OCI-LY7 (cell line): ENCODE data around the gene OR51G2. TPM values are rescaled to one million over a fixed set of nuclear protein-coding genes. Genes with fewer than 3 reads are reported as not detected.

Experiments used
- BruUV-seq: library from RNA; stranded (reverse); fragments of 400-500 nt; replicated peaks from 2 replicates; lab custom pipeline; 2021; lab: Mats Ljungman, UMichigan
- CTCF ChIA-PET: fragments of 300-600 bp; sonication (Branson Sonifier 250); formaldehyde crosslinking; loops from one replicate; lab custom pipeline; 2022; ENCODE audit warnings: antibody characterized with exemption; ENCODE audit not compliant: unreplicated experiment; lab: Charles Lee
- POLR2A ChIA-PET: fragments of 300-600 bp; sonication (Branson Sonifier 250); formaldehyde crosslinking; loops from one replicate; lab custom pipeline; 2022; ENCODE audit warnings: antibody characterized with exemption; lab: Charles Lee
- DNase-seq: peaks from one replicate; pipeline ENCODE4 v3.0.0-alpha.2; 2015; ENCODE audit warnings: low spot score
- H2AFZ ChIP-seq: fragments of 200-600 bp; sonication (generic), shearing (Covaris generic); 2 replicates; pipeline ENCODE4 v1.6.1; 2014; ENCODE audit warnings: mild to moderate bottlenecking, antibody characterized with exemption, low read length, moderate library complexity
- H3K27ac ChIP-seq: fragments of 200-600 bp; sonication (generic); 2 replicates; pipeline ENCODE4 v1.5.1; 2014; ENCODE audit warnings: mixed run types, low read depth, mild to moderate bottlenecking, moderate library complexity, low read length, inconsistent platforms; ENCODE audit not compliant: poor library complexity, severe bottlenecking
- H3K36me3 ChIP-seq: fragments of 200-600 bp; sonication (generic); 2 replicates; pipeline ENCODE4 v1.6.1; 2014; ENCODE audit warnings: mild to moderate bottlenecking, antibody characterized with exemption, low read length, moderate library complexity, mixed read lengths; ENCODE audit not compliant: insufficient read depth
- H3K4me1 ChIP-seq: fragments of 200-600 bp; sonication (generic); 2 replicates; pipeline ENCODE4 v1.5.1; 2014; ENCODE audit warnings: mild to moderate bottlenecking, low read length; ENCODE audit not compliant: insufficient read depth, poor library complexity, severe bottlenecking
- H3K4me2 ChIP-seq: fragments of 200-600 bp; sonication (generic); 2 replicates; pipeline ENCODE4 v1.6.1; 2014; ENCODE audit warnings: mild to moderate bottlenecking, low read length
- H3K4me3 ChIP-seq: fragments of 200-600 bp; sonication (generic); 2 replicates; pipeline ENCODE4 v1.5.1; 2014; ENCODE audit warnings: mild to moderate bottlenecking, low read depth, low read length; ENCODE audit not compliant: poor library complexity, severe bottlenecking
- H3K79me2 ChIP-seq: fragments of 200-600 bp; sonication (generic); 2 replicates; pipeline ENCODE4 v1.6.1; 2016; ENCODE audit warnings: low read depth, mild to moderate bottlenecking, low read length, moderate library complexity, mixed read lengths; ENCODE audit not compliant: insufficient read depth
- H3K9me2 ChIP-seq: fragments of 200-600 bp; sonication (generic); 2 replicates; pipeline ENCODE4 v1.6.1; 2016; ENCODE audit warnings: mild to moderate bottlenecking, low read length, mixed read lengths; ENCODE audit not compliant: insufficient read depth
- H3K9me3 ChIP-seq: fragments of 200-600 bp; sonication (generic); 2 replicates; pipeline ENCODE4 v1.6.1; 2014; ENCODE audit warnings: mild to moderate bottlenecking, mixed run types, low read length, mixed read lengths
- H4K20me1 ChIP-seq: fragments of 200-600 bp; sonication (generic); 2 replicates; pipeline ENCODE4 v1.6.1; 2014; ENCODE audit warnings: mild to moderate bottlenecking, antibody characterized with exemption, low read length, moderate library complexity, mixed read lengths; ENCODE audit not compliant: insufficient read depth
- EZH2phosphoT487 ChIP-seq: fragments of 200-600 bp; sonication (generic); IDR thresholded peaks from 2 replicates; pipeline ENCODE4 v1.6.1; 2018; ENCODE audit warnings: low read depth, borderline replicate concordance, mild to moderate bottlenecking, mixed run types, antibody characterized with exemption, low read length, moderate library complexity, mixed read lengths
- intact Hi-C: fragments of 100-400 bp; cut with micrococcal nuclease; formaldehyde crosslinking; loops from one replicate; pipeline ENCODE4 v1.10.0; 2022; ENCODE audit not compliant: unreplicated experiment
- total RNA-seq, 2 experiments: library from RNA; depleted of rRNA in 1 of 2; stranded (reverse); fragments of >200 nt in 1 of 2; shearing (Covaris generic) in 1 of 2; gene quantifications; 2 replicates each; pipeline ENCODE4 v1.2.3, GENCODE V29; 2014 to 2022
- TF ChIP-seq, protein P1 (sequence below): fragments of 200-600 bp; sonication (generic); conservative IDR thresholded peaks from 2 replicates; pipeline ENCODE4 v1.5.1; 2014; ENCODE audit warnings: mild to moderate bottlenecking, antibody characterized with exemption, low read length, moderate library complexity, mixed read lengths

The OR51G2 gene
- total RNA-seq, 2 experiments from 2014 or later: not detected

- intact Hi-C loops: no loop called here
- Histone ChIP-seq H3K27ac (no peak within 1 kb of the TSS), H4K20me1 (no peaks in the 10 kb centered on the region), H3K79me2 (no peaks in the 10 kb centered on the region), H3K4me1 (no peaks in the 10 kb centered on the region), H2AFZ (no peak within 1 kb of the TSS), H3K4me2 (no peak within 1 kb of the TSS), H3K36me3 (no peaks in the 10 kb centered on the region), H3K9me3 (no peaks in the 10 kb centered on the region), H3K4me3 (no peak within 1 kb of the TSS), H3K9me2 (no peaks in the 10 kb centered on the region)
- ChIA-PET CTCF (no interaction called here), POLR2A (no interaction called here)
- TF ChIP-seq, protein P1, sequence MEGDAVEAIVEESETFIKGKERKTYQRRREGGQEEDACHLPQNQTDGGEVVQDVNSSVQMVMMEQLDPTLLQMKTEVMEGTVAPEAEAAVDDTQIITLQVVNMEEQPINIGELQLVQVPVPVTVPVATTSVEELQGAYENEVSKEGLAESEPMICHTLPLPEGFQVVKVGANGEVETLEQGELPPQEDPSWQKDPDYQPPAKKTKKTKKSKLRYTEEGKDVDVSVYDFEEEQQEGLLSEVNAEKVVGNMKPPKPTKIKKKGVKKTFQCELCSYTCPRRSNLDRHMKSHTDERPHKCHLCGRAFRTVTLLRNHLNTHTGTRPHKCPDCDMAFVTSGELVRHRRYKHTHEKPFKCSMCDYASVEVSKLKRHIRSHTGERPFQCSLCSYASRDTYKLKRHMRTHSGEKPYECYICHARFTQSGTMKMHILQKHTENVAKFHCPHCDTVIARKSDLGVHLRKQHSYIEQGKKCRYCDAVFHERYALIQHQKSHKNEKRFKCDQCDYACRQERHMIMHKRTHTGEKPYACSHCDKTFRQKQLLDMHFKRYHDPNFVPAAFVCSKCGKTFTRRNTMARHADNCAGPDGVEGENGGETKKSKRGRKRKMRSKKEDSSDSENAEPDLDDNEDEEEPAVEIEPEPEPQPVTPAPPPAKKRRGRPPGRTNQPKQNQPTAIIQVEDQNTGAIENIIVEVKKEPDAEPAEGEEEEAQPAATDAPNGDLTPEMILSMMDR: no peak
- TF ChIP-seq EZH2phosphoT487: no peak
- no TSS peak for BruUV-seq
- no peak for DNase-seq
These were observed 5.1 kb upstream of the OR51G2 start, which contains the start of gene OR51G1 for GRCh38 chr11:4924239-4924638. OR51G1 (minus strand) TSS chr11:4924339; CDS start chr11:4924339, 0 bp downstream.

GRCh38 chr11:4922304-4922703, 3.2 kb upstream of the OR51G2 start:
- no peaks in the 10 kb centered on the region for H4K20me1 ChIP-seq
- H3K9me2 ChIP-seq: no peaks in the 10 kb centered on the region
- no TSS peak for BruUV-seq
- H3K4me3 ChIP-seq: no peak overlapping the region
- intact Hi-C loops: no loop called here
- POLR2A ChIA-PET: no interaction called here
- H3K27ac ChIP-seq: no peak overlapping the region
- TF ChIP-seq EZH2phosphoT487: no peak
- TF ChIP-seq, protein P1: no peak
- H2AFZ ChIP-seq: no peak overlapping the region
- no peaks in the 10 kb centered on the region for H3K79me2 ChIP-seq
- no peaks in the 10 kb centered on the region for H3K9me3 ChIP-seq
- no peaks in the 10 kb centered on the region for H3K4me1 ChIP-seq
- CTCF ChIA-PET: no interaction called here
- no peak for DNase-seq
- no peak overlapping the region for H3K4me2 ChIP-seq
- no peaks in the 10 kb centered on the region for H3K36me3 ChIP-seq

GRCh38 chr11:4921796-4922195, 2.6 kb upstream of the OR51G2 start:
- intact Hi-C loops: no loop called here
- Histone ChIP-seq H3K4me2 (no peak overlapping the region), H3K27ac (no peak overlapping the region), H3K4me1 (no peaks in the 10 kb centered on the region), H3K79me2 (no peaks in the 10 kb centered on the region), H4K20me1 (no peaks in the 10 kb centered on the region), H3K9me3 (no peaks in the 10 kb centered on the region), H3K36me3 (no peaks in the 10 kb centered on the region), H2AFZ (no peak overlapping the region), H3K4me3 (no peak overlapping the region), H3K9me2 (no peaks in the 10 kb centered on the region)
- DNase-seq: no peak
- CTCF ChIA-PET: no interaction called here
- BruUV-seq: no TSS peak
- POLR2A ChIA-PET: no interaction called here
- TF ChIP-seq, protein P1: no peak
- no peak for TF ChIP-seq EZH2phosphoT487
